ENCODE measurements around the gene MCAM.

DNA sequence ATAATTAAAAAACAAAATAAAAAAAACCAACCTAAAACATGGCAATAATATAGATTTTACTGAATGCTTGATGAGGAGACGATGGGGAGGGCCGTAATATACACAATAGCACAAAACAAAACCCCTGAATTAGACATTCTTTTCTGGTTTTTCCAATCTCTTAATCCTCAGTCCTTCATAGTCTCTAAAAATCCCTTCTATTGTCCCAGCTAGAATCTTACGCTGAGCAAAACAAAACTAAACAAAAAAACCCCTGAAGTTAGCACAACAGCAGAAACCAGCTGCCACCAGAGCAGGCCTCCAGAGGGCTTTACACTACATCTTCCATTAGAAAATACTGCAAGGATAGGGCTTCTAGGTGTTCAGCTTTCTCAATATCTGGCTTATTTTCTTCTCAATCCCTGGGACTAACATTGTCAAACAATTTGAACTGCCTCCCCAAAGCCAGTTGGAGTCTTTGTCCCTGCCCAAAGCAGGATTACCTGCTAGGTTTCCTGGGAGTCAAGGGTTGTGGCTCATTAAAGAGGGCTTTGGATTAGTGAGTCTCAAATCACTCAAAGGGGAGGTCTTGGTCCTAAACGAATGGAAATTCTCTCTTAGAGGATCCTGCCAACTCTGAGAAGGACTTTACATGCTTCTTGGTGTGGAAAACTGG is 15.3 kb upstream of the MCAM start:
- no peak for TF ChIP-seq POLR2AphosphoS5 (IDR thresholded peaks at IDR 0.05; ENCODE audit: low read depth, low read length)
- TF ChIP-seq REST (IDR thresholded peaks at IDR 0.05; ENCODE audit: insufficient read depth in 1 of 2, low read depth in 2 of 2, low read length in 2 of 2) = no peak

All from PFSK-1 (cell line).